GM18517 (cell line): ENCODE results near the gene PIM3.
"Not testable (repeated sequence)": the region's sequence is repeated elsewhere in the genome, so short reads cannot be mapped to it uniquely, and the experiment has no call there.

Source experiments
- ATAC-seq: cut with Tn5 transposase; IDR thresholded peaks from one replicate; pipeline ENCODE4 v1.9.1; 2021; ENCODE audit warnings: mild to moderate bottlenecking, moderate library complexity; ENCODE audit not compliant: unreplicated experiment

The PIM3 gene

GRCh38 chr22:49981799-49982198, 21.2 kb downstream of the PIM3 start:
- ATAC-seq: not testable (repeated sequence)

DNA sequence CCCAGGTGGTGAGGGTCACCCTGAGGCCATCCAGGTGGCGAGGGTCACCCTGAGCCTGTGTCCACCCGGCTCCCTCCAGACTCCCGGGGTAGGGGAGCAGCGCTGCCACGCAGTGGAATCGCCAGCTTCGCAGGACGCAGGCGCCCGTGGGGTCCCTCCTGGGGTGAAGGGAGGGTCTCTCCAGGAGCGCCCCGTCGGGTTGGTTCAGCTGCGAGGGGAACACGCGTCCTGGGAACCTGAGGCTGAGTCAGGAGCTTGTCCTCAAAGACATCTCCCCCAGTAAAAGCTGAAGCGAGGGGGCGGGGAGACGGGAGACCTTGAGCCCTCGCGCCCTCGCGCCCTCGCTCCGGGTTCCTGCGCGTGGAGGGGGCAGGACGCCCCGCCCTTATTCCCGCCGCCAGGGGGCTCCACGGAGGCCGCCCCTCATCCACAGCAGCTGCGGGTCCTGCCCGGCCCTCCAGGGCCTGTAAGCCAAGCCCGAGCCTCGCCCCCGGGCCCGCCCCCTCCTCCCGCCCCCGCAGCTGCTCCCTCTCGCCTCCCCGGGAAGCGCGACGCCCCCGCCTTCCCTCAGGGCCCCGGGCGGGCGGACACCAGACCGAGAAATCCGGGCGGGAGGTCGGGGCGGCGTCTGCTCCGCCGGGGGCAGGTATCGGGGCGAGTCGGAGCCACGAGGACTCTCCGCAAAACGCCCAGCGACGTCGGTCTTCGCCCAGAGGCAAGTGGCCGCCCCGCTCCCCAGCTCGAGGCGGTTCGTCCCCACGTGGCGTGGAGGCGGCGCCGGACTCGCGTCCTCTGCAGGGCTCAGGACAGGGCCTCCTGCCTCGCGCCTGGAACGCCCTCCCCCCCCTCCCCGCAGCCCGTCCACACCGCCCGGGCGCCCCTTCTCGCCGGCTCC, 22.8 kb downstream of the PIM3 start:
- ATAC-seq: no peak

GRCh38 chr22:49986325-49986724, 25.8 kb downstream of the PIM3 start:
- no peak for ATAC-seq

GRCh38 chr22:49989826-49990225, 29.3 kb downstream of the PIM3 start:
- ATAC-seq: not testable (repeated sequence)

DNA sequence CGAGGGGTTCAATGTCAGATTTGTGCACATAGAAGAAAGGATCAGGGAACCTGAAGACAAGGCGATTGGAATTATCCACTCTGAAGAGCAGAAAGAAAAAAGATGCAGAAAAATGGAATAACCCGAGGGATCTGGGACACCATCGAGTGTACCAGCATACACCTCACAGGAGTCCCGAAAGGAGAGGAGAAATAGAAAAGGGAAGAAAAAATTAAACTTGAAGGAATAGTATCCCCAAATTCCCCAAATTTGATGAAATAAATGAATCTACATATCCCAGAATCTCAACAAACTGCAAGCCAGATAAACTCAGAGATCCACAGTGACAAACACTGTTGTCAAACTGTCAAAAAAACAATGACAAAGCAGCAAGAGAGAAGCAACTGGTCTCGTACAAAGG, 30.6 kb downstream of the PIM3 start:
- no peak for ATAC-seq

GRCh38 chr22:49991907-49992533, 31.4 kb downstream of the PIM3 start:
- no peak for ATAC-seq

DNA sequence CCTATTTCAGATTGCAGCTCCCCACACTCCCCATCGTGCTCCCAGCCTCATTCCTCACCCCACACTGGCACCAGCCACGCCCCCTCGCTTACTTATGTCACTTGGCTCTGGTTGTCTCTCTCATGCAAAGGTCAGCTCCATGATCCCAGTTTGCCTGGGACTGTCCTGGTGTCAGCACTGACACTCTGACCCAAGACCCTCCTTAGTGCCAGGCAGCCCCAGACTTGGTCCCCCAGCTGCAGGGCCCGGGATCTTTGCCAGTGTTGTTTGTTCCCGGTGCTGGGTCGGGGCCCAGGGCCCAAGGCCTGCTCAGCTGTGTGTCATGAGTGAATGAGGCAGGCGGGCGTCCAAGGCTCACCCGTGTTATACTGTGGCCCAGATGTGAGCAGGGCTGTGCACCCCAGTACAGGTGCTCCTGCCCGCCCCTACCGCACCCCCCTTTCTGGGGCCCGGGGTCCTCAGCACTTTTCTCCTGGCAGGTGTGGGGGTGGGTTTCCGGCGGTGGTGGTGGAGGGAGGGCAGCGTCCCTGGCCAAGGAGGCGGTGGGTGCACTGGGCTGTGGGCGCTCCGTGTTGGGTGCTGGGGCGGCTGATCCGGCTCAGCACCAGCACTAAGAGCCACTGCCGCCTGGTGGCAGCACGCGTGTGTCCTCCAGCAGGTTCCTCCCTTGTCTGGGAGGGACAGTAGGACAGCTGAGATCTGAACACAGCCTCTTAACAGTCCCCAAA, 32.5 kb downstream of the PIM3 start:
- ATAC-seq: no peak

GRCh38 chr22:49993649-49994360, 33.2 kb downstream of the PIM3 start:
- no peak for ATAC-seq

DNA sequence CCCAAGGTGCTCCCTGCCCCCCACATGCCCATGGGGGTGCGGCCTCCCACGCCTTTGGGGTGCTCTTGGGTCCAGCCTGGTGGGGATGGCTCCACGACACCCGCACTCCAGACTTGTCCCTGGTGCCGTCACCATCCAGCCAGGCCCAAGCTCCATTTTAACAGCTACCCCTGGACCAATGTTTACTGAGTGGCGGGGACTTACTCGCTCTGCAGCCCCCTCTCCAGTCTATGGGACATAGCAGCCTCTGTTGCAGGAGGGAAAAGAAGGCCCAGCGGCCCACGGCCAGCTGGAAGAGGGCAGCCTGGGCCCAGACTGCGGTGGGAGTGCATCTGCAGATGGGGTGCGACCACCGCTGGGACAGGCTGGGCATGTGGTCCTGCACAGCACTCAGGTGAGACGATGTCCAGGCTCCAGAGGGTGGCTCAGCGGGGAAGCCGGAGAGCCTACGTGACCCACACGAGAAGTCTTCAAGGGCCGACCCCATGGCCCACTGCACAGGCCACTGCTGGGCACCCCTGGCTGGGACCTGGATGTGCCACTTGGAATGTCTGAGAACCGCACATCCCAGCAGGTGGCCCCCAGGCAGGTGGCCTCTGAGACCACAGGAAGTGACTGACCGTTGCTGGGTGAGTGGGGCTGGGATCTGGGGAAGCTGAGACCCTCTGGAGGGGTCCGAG, 33.9 kb downstream of the PIM3 start:
- no peak for ATAC-seq

GRCh38 chr22:49995041-49995360, 34.4 kb downstream of the PIM3 start:
- no peak for ATAC-seq

GRCh38 chr22:49995361-49996118, 35.0 kb downstream of the PIM3 start:
- ATAC-seq: no peak

- no peak for ATAC-seq
These were observed 35.5 kb downstream of the PIM3 start for GRCh38 chr22:49996119-49996517.

DNA sequence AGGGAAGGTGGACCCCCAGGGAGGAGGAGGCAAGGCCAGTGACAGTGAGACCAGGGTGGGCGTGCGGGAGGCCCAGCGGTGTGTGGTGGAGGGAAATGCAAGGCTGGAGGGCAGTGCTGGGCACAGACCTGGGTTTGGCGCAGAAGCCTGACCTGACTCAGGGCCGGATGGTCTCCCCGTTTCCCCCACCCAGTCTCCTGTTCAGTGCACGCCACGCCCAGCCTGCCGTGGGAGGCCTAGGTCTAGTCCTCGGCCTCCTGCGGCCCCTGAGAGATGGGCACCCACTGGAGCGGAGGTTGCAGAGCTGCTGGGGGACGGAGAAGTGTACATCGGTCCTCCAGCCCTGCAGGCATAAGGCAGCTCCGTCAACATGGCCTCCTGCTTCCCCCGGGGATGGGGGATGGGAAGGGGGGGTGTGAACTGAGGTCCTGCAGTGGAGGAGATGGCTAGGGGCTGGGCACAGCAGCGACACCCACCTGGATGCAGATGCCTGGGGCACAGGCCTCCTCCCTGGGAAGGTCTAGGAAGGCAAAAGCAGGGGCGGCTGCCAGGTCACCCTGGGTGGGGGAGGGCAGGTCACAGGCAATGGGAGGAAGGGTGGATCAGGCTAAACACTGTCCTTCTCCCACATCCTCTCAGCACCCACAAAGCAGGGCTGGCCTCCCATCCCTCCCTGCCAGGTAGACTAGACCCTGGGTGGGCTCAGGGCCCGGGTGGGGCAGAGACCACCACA, 36.1 kb downstream of the PIM3 start:
- no peak for ATAC-seq

- ATAC-seq: no peak
These were observed 36.7 kb downstream of the PIM3 start for GRCh38 chr22:49997251-49997599.

DNA sequence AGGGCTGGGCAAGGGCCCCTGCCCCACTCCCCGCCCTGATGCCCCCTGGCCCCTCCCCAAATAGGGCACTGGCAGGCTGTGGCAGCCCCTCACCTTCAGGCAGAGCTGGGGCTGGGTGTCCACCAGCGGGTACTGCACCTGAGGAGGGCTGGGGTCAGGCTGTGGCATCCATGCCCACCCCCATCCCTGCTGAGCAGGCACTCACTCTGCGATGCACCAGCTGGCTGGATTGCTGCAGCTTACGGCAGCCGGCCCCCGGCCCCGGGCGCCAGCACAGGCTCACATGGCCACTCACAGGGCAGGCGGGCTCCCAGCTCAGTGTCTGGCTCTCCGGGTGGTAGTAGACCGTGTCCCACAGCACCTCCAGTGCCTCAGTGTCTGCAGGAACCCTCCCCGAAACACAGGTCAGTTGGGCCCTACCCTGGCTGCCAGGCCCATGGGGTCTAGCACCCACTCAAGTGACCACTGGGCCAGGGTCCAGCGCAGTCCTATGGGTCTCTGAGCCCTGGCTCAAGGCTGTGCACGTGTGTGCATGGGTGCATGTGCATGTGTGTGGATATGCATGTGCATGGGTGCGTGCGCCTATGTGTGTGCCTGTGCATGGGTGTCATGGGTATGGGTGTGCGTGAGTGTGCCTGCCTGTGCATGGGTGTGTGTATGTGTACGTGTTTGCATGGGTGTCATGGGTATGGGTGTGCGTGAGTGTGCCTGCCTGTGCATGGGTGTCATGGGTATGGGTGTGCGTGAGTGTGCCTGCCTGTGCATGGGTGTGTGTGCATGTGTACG, 37.6 kb downstream of the PIM3 start:
- ATAC-seq: no peak

GRCh38 chr22:49998718-49999062, 38.1 kb downstream of the PIM3 start:
- no peak for ATAC-seq

GRCh38 chr22:49999063-49999945, 38.7 kb downstream of the PIM3 start:
- no peak for ATAC-seq
